ENCODE measurements around the gene GSX1.

Gene GSX1

GRCh38 chr13:27825072-27825471, 32.8 kb downstream of the GSX1 start:
- Mint-ChIP-seq H3K27ac (ENCODE audit: low read depth) (no peak overlapping the region), H3K4me3 (no peak overlapping the region), H3K9me3 (no peaks in the 10 kb centered on the region), H3K36me3 (ENCODE audit: insufficient read depth) (peaks cover 2% of the 10 kb centered on the region), H3K27me3 (peaks cover 81% of the 10 kb centered on the region), H3K4me1 (peaks cover 9% of the 10 kb centered on the region)
- DNase-seq (ENCODE audit: low spot score in 2 of 2) = no peak
- ATAC-seq (replicated peaks; ENCODE audit: extremely low read depth, poor library complexity, severe bottlenecking) = no peak

GRCh38 chr13:27826379-27827353, 34.4 kb downstream of the GSX1 start:
- ATAC-seq (replicated peaks; ENCODE audit: extremely low read depth, poor library complexity, severe bottlenecking) (peak; percentile 22), DNase-seq (ENCODE audit: low spot score in 2 of 2) (peak; percentile 37 to 49)
- Mint-ChIP-seq H3K9me3 (no peaks in the 10 kb centered on the region), H3K4me3 (peak overlapping the region; percentile 25), H3K27ac (ENCODE audit: low read depth) (no peak overlapping the region), H3K27me3 (peaks cover 88% of the 10 kb centered on the region), H3K36me3 (ENCODE audit: insufficient read depth) (peaks cover 2% of the 10 kb centered on the region), H3K4me1 (peaks cover 14% of the 10 kb centered on the region)

GRCh38 chr13:27827646-27828045, 35.4 kb downstream of the GSX1 start:
- Mint-ChIP-seq H3K27ac (ENCODE audit: low read depth) (no peak overlapping the region), H3K36me3 (ENCODE audit: insufficient read depth) (no peaks in the 10 kb centered on the region), H3K4me3 (no peak overlapping the region), H3K9me3 (no peaks in the 10 kb centered on the region), H3K27me3 (peaks cover 90% of the 10 kb centered on the region), H3K4me1 (peaks cover 14% of the 10 kb centered on the region)
- ATAC-seq (replicated peaks; ENCODE audit: extremely low read depth, poor library complexity, severe bottlenecking) (no peak), DNase-seq (ENCODE audit: low spot score in 2 of 2) (no peak)

- Mint-ChIP-seq H3K36me3 (ENCODE audit: insufficient read depth) (no peaks in the 10 kb centered on the region), H3K27me3 (peaks cover 84% of the 10 kb centered on the region), H3K27ac (ENCODE audit: low read depth) (no peak overlapping the region), H3K9me3 (no peaks in the 10 kb centered on the region), H3K4me1 (peaks cover 14% of the 10 kb centered on the region), H3K4me3 (peak overlapping the region; percentile 29)
- DNase-seq (ENCODE audit: low spot score in 2 of 2) (peak; percentile 20 to 57), ATAC-seq (replicated peaks; ENCODE audit: extremely low read depth, poor library complexity, severe bottlenecking) (peak; percentile 62)
Measured at GRCh38 chr13:27830010-27830409, 37.7 kb downstream of the GSX1 start.

GRCh38 chr13:27833206-27833605, 40.9 kb downstream of the GSX1 start:
- Mint-ChIP-seq H3K4me3 (no peak overlapping the region), H3K4me1 (peaks cover 9% of the 10 kb centered on the region)

GRCh38 chr13:27834095-27834494, 41.8 kb downstream of the GSX1 start:
- no peaks in the 10 kb centered on the region for H3K36me3 Mint-ChIP-seq (ENCODE audit: insufficient read depth)
- no peak overlapping the region for H3K4me3 Mint-ChIP-seq
- no peak for ATAC-seq (replicated peaks; ENCODE audit: extremely low read depth, poor library complexity, severe bottlenecking)
- H3K27ac Mint-ChIP-seq (ENCODE audit: low read depth) = no peak overlapping the region
- DNase-seq (ENCODE audit: low spot score in 2 of 2) = no peak
- H3K27me3 Mint-ChIP-seq = peaks cover 68% of the 10 kb centered on the region
- H3K4me1 Mint-ChIP-seq = peaks cover 9% of the 10 kb centered on the region
- no peaks in the 10 kb centered on the region for H3K9me3 Mint-ChIP-seq

More at GRCh38 chr13:27833206-27833605, 40.9 kb downstream of the GSX1 start:
- no peaks in the 10 kb centered on the region for H3K36me3 Mint-ChIP-seq (ENCODE audit: insufficient read depth)
- DNase-seq (ENCODE audit: low spot score in 2 of 2) (no peak), ATAC-seq (replicated peaks; ENCODE audit: extremely low read depth, poor library complexity, severe bottlenecking) (no peak)
- peaks cover 68% of the 10 kb centered on the region for H3K27me3 Mint-ChIP-seq
- no peak overlapping the region for H3K27ac Mint-ChIP-seq (ENCODE audit: low read depth)
- H3K9me3 Mint-ChIP-seq = no peaks in the 10 kb centered on the region

- H3K4me1 Mint-ChIP-seq = no peaks in the 10 kb centered on the region
- ATAC-seq (replicated peaks; ENCODE audit: extremely low read depth, poor library complexity, severe bottlenecking) (no peak), DNase-seq (ENCODE audit: low spot score in 2 of 2) (no peak)
- H3K4me3 Mint-ChIP-seq = no peak overlapping the region
- H3K9me3 Mint-ChIP-seq = no peaks in the 10 kb centered on the region
- H3K27me3 Mint-ChIP-seq = peaks cover 65% of the 10 kb centered on the region
- no peaks in the 10 kb centered on the region for H3K36me3 Mint-ChIP-seq (ENCODE audit: insufficient read depth)
- no peak overlapping the region for H3K27ac Mint-ChIP-seq (ENCODE audit: low read depth)
Measured at GRCh38 chr13:27835799-27836198, 43.5 kb downstream of the GSX1 start.

GRCh38 chr13:27839809-27840467, 47.7 kb downstream of the GSX1 start:
- ATAC-seq (replicated peaks; ENCODE audit: extremely low read depth, poor library complexity, severe bottlenecking) = no peak
- Mint-ChIP-seq H3K27ac (ENCODE audit: low read depth) (no peak overlapping the region), H3K4me1 (no peaks in the 10 kb centered on the region), H3K9me3 (no peaks in the 10 kb centered on the region), H3K36me3 (ENCODE audit: insufficient read depth) (no peaks in the 10 kb centered on the region), H3K4me3 (no peak overlapping the region), H3K27me3 (peaks cover 67% of the 10 kb centered on the region)
- DNase-seq (ENCODE audit: low spot score in 2 of 2) = no peak

GRCh38 chr13:27842571-27842970, 50.3 kb downstream of the GSX1 start:
- Mint-ChIP-seq H3K36me3 (ENCODE audit: insufficient read depth) (no peaks in the 10 kb centered on the region), H3K4me1 (no peaks in the 10 kb centered on the region), H3K27ac (ENCODE audit: low read depth) (no peak overlapping the region), H3K9me3 (no peaks in the 10 kb centered on the region), H3K27me3 (peaks cover 77% of the 10 kb centered on the region), H3K4me3 (no peak overlapping the region)
- ATAC-seq (replicated peaks; ENCODE audit: extremely low read depth, poor library complexity, severe bottlenecking) = no peak
- no peak for DNase-seq (ENCODE audit: low spot score in 2 of 2)

Data from central memory CD8-positive, alpha-beta T cell (primary cell).